Middle frontal gyrus (tissue), 1 donor: ENCODE measurements around the gene ETNK2.
A peak's percentile ranks its signal among the peaks of the same experiment; 100 is the strongest.

Experiments used
- DNase-seq: peaks from one replicate; pipeline ENCODE4 v3.0.0-alpha.2; 2015; ENCODE audit warnings: low spot score; ENCODE audit errors: extremely low spot score

ETNK2 gene

GRCh38 chr1:204127597-204128242 lies 24.1 kb downstream of the ETNK2 start:
- peak; percentile 60 for DNase-seq

GRCh38 chr1:204126956-204127355 lies 24.9 kb downstream of the ETNK2 start:
- no peak for DNase-seq

DNA sequence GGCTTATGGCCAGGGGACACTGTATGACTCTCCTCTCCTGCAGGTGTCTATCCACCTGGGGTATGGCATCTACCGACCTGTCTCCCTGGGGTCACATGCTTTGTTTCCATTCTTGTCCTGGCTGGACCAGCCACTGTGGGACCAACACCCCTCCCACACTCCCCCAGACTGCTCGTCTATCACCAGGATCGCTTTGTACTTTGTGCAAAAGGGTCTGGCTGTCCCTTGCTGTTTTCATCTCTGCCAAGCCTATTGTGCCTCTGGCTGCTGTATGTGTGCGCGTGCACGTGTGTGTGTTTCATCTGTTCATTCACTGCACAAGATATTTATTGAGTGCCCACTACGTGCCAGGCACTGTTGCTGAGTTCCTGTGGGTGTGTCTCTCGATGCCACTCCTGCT lies 25.5 kb downstream of the ETNK2 start:
- no peak for DNase-seq

GRCh38 chr1:204125759-204126351 lies 26.0 kb downstream of the ETNK2 start:
- no peak for DNase-seq

DNA sequence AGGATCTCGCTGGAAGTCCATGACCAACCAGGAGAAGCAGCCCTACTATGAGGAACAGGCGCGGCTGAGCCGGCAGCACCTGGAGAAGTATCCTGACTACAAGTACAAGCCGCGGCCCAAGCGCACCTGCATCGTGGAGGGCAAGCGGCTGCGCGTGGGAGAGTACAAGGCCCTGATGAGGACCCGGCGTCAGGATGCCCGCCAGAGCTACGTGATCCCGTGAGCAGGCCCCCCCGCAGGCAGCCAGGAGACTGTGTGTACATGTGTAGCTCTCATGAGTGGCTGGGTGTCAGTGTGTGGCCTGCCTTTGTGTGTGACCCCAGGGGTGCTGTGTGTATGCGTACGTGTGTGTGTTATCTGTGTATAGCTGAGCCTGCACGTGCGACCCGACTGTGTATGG lies 27.2 kb downstream of the ETNK2 start:
- DNase-seq: no peak

DNA sequence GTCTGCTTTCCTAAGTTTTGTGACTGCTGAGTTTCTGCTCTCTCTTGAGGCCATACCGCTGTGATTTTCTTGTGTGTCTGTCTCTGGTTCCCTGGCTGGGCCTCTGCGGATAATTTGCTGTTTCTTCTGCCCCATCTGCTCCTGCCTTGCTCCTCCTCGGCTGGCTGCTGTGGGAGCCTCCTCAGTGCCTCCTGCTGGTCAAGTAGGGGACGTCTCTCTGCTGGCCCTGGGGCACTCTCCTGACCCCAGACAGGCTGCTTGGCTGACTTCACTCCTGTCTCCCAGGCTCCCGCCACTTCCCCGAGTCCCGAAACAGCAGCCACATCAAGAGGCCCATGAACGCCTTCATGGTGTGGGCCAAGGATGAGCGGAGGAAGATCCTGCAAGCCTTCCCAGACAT lies 28.5 kb downstream of the ETNK2 start:
- DNase-seq: no peak

- DNase-seq: no peak
Observed at GRCh38 chr1:204121840-204122555, 29.8 kb downstream of the ETNK2 start.

- no peak for DNase-seq
Observed at GRCh38 chr1:204116539-204116938, 35.3 kb downstream of the ETNK2 start.

- no peak for DNase-seq
Observed at GRCh38 chr1:204115116-204115515, 36.7 kb downstream of the ETNK2 start.

DNA sequence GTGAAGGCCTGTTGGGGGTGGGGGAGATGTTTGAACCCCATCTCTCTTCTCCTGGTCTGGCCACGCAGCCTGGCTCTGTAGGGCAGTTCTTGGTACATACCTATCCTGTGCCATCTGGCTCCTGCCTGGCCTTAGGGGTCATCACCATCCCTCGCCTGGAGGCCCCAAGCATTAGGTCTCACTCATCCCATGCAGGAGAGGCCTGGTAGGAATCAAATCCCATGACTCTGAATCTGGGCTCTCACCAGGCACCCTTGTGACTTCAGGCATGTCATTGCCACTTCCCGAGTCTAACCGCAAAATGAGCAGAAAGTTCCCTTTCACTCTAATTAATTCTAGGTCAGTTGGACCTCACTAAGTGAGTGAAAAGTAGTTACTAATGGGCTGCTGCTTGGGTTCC lies 37.2 kb downstream of the ETNK2 start:
- DNase-seq: no peak

GRCh38 chr1:204113896-204114295 lies 37.9 kb downstream of the ETNK2 start:
- DNase-seq: no peak

DNA sequence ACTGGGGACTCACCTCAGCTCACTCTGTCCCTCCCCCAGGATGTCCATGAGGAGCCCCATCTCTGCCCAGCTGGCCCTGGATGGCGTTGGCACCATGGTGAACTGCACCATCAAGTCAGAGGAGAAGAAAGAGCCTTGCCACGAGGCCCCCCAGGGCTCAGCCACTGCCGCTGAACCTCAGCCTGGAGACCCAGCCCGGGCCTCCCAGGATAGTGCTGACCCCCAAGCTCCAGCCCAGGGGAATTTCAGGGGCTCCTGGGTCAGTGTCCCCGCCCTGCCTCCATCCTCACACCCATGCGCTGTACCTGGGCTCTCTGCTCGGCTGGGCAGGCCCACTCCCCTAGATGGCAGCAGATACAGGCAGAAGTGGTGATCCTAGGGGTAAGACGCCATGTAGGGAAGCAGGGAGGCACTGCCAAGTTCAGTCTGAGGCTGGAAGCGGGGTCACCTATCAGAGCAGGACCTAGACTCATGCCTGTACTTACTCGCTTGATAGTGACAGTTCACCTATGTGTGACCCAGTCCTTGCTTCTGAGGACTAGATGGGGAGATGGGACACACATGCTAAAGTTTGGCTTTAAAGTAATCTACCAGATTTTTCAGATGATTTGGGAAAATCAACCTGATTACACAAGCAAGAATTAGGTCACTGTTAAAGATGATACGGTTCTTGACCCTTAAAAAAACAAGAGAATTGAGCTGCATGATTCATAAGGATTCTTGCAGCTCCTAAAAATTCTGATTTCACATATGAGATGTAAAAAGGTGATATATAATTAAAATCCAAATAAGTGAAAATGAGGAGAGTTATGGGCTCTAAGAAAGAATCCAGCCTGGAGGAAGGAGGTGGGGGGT lies 38.7 kb downstream of the ETNK2 start:
- DNase-seq: no peak

DNA sequence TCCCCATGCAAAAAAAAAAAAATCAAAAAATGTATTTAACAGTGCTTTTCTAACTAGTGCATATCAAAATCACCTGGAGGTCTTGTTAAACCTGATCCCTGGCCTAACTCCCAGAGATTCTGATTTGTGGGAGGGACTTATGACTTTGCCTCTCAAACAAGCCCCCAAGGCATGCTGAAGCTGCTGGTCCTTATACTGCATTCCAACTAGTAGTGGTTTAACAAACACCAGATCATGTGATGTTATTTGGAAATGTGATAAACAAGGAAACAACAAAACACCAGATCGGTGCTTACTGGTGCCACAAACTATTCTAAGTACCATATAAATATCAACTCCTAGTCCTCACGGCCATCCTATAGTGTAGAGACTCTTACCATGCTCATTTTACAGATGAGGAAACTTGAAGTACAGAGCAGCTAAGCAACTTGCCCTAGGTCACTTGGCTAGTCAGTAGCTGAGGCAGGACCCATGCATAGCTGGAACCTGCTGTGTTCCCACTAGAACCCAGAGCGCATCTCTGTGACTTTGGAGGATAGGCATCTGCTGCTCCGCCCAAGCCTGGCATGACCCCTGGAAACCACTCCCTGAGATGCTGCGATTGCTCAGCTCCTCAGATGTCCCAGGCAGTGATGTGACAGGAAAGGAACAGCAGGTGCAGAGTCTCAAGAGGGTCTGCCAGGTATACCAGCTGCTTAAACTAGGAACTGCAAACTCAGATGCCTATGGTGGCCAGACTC lies 40.8 kb downstream of the ETNK2 start:
- no peak for DNase-seq

DNA sequence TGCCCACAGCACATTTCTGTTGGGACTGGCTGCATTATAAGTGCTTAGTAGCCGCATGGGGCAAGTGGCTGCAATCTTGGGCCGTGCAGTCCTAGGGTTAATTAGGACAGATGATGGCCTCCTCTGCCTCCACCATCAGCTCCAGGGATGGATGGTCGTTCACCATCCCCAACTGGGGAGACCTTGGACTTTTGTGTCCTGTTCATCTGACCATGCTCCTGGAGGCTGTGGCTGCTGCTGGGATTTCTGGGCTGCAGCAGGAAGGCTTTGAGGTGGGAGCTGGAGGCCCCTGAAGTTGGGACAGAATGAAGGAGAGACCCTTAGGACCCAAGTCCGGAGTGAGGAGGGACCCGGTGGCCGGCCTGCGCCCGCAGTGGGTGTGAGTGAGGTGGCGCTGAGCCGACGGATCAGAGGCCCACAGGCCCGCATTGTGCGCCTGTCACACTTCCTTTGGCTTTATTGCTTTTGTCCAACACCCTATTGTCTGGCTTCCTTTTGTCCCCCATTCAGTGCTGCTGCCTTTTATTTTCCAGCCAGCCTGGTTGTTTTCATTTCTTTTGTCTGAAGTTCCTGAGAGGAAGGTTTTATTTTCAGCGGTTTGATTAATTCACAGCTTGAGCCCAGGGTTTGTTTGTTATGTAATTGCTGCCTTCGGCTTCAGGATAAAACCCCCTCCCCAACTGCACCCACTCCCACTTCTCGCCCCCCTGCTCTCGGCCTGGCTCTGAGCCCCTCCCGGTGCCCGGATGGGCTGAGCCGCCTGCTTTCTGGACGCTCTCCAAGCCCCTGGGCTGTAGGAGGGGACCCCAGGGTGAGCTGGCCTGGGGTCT lies 43.3 kb downstream of the ETNK2 start:
- no peak for DNase-seq

GRCh38 chr1:204107892-204108291 lies 44.0 kb downstream of the ETNK2 start:
- DNase-seq: no peak

GRCh38 chr1:204106825-204107224 lies 45.0 kb downstream of the ETNK2 start:
- DNase-seq: no peak

DNA sequence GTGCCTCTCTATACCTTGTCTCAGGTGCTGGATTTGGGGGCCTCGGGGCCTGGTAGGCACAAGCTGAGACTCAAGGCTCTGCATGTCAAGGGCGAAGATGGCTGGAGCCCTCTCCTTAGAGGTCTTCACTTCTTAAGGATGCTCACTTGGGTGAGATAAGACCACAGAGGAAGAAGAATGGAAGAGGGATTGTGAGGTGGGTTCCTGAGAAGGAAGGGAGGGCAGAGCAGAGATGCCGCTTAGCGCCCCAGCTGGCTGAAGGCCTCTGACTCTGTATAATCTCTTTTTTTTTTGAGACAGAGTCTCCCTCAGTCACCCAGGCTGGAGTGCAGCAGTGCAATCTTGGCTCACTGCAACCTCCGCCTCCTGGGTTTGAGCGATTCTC lies 46.7 kb downstream of the ETNK2 start:
- no peak for DNase-seq

- DNase-seq: no peak
Observed at GRCh38 chr1:204104331-204105130, 47.3 kb downstream of the ETNK2 start.

- no peak for DNase-seq
Observed at GRCh38 chr1:204103431-204103741, 48.5 kb downstream of the ETNK2 start.
